Lung (tissue), 12 donors: Measurements from ENCODE around the gene IQCH. TPM values are rescaled to one million over a fixed set of nuclear protein-coding genes. Genes with fewer than 3 reads are reported as not detected.
A peak's percentile ranks its signal among the peaks of the same experiment; 100 is the strongest.

ENCODE experiments used
- ATAC-seq: fragments of 200-7000 bp; cut with Tn5 transposase; one replicate; pipeline ENCODE4 v1.9.1; 2020; ENCODE audit warnings: moderate number of reproducible peaks; ENCODE audit not compliant: insufficient read depth, low FRiP score
- DNase-seq, 3 donors: peaks; one replicate each; pipeline ENCODE4 v3.0.0-alpha.2; 2013 to 2017
- H3K27ac ChIP-seq, 2 donors: one replicate each; pipeline ENCODE4 v1.5.1; 2013; ENCODE audit warnings: mild to moderate bottlenecking in 2 of 2, moderate library complexity in 2 of 2, control low read depth in 1 of 2, inconsistent platforms in 1 of 2, low read depth in 1 of 2, low read length in 1 of 2
- H3K27me3 ChIP-seq, 3 donors: one replicate each; pipeline ENCODE4 v1.5.1; 2013; ENCODE audit warnings: low read length in 2 of 3; ENCODE audit not compliant: control insufficient read depth in 3 of 3, insufficient read depth in 3 of 3
- H3K36me3 ChIP-seq, 4 donors: one replicate each; pipeline ENCODE4 v1.5.1; 2013; ENCODE audit warnings: low read length in 4 of 4, mild to moderate bottlenecking in 1 of 4, moderate library complexity in 1 of 4; ENCODE audit not compliant: control insufficient read depth in 4 of 4, insufficient read depth in 4 of 4
- H3K4me1 ChIP-seq, 5 donors: one replicate each; pipeline ENCODE4 v1.5.1; 2013; ENCODE audit warnings: low read length in 5 of 5, mild to moderate bottlenecking in 2 of 5, moderate library complexity in 1 of 5; ENCODE audit not compliant: control insufficient read depth in 5 of 5, insufficient read depth in 5 of 5
- H3K4me3 ChIP-seq: one replicate; pipeline ENCODE4 v1.5.1; 2013; ENCODE audit warnings: mild to moderate bottlenecking, control low read depth, moderate library complexity
- H3K9ac ChIP-seq, 2 donors: one replicate each; pipeline ENCODE4 v1.5.1; 2013; ENCODE audit warnings: low read length in 2 of 2, control low read depth in 1 of 2; ENCODE audit not compliant: insufficient read depth in 1 of 2
- H3K9me3 ChIP-seq, 4 donors: one replicate each; pipeline ENCODE4 v1.5.1; 2013; ENCODE audit warnings: low read length in 3 of 4, mild to moderate bottlenecking in 1 of 4, moderate library complexity in 1 of 4; ENCODE audit not compliant: control insufficient read depth in 4 of 4, insufficient read depth in 3 of 4
- WGBS, 2 donors: extraction: QIAGEN DNeasy Blood & Tissue Kit; methylation state at CpG; one replicate each; pipeline ENCODE4 v1.1.7; 2013; 5-methylcytosine and 5-hydroxymethylcytosine counted together
- polyA plus RNA-seq, 2 donors: library from polyadenylated mRNA; stranded (reverse); fragments of 200-250 nt; gene quantifications; one replicate each; pipeline ENCODE4 v1.2.1, GENCODE V29; 2013
- total RNA-seq, 2 donors: library from RNA; depleted of rRNA in 1 of 2; stranded (reverse); fragments of >200 nt in 1 of 2; gene quantifications; one replicate each; pipeline ENCODE4 v1.2.1, GENCODE V29; 2014 to 2021
- TF ChIP-seq, protein P1 (sequence below): IDR thresholded peaks from 2 replicates; pipeline ENCODE4 v1.5.1; 2012; ENCODE audit warnings: mild to moderate bottlenecking; ENCODE audit errors: control extremely low read depth, extremely low read depth
- donor health status: control.
- donor health status: control.
- donor health status: Bipolar disorder and iron deficiency.
- donor health status: healthy.
- donor health status: DM: yes; HTN: yes; CAD: no.

The IQCH gene
- total and polyA plus RNA-seq, 4 donors: 1.1 to 10.5 (median 4.5) TPM

DNA sequence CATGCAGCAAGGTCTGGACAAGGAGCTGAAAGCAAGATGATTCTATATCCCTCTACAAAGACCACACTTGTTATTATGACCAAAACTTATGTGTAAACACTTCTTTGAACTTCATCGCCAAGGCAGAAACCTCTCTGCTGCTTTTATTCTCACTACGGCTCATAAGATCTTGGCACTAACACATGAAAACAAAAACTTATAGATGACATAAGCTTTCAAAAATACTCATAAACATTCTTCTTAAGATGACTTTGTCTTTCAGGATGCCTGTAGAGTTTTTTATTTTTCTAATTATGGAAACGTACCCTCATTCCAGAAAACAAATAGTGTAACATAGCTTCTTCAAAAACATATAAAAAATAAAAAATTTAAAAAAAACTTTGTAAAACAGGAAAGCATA lies 253.8 kb downstream of the IQCH start:
- ATAC-seq (no peak), DNase-seq (peak in 2 of 3 donors; percentile 28 to 39)
- TF ChIP-seq, protein P1, sequence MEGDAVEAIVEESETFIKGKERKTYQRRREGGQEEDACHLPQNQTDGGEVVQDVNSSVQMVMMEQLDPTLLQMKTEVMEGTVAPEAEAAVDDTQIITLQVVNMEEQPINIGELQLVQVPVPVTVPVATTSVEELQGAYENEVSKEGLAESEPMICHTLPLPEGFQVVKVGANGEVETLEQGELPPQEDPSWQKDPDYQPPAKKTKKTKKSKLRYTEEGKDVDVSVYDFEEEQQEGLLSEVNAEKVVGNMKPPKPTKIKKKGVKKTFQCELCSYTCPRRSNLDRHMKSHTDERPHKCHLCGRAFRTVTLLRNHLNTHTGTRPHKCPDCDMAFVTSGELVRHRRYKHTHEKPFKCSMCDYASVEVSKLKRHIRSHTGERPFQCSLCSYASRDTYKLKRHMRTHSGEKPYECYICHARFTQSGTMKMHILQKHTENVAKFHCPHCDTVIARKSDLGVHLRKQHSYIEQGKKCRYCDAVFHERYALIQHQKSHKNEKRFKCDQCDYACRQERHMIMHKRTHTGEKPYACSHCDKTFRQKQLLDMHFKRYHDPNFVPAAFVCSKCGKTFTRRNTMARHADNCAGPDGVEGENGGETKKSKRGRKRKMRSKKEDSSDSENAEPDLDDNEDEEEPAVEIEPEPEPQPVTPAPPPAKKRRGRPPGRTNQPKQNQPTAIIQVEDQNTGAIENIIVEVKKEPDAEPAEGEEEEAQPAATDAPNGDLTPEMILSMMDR: no peak
- H3K27me3 ChIP-seq: no peaks in the 10 kb centered on the region
- H3K9ac ChIP-seq: no peak overlapping the region
- WGBS, 2 donors: 91 to 93% methylated on average over 3 of the region's 3 CpGs
- no peak overlapping the region for H3K27ac ChIP-seq
- H3K36me3 ChIP-seq: peaks cover 0 to 7% (median 2%) of the 10 kb centered on the region in 4 donors
- no peaks in the 10 kb centered on the region for H3K9me3 ChIP-seq
- H3K4me1 ChIP-seq: no peaks in the 10 kb centered on the region
- no peak overlapping the region for H3K4me3 ChIP-seq

DNA sequence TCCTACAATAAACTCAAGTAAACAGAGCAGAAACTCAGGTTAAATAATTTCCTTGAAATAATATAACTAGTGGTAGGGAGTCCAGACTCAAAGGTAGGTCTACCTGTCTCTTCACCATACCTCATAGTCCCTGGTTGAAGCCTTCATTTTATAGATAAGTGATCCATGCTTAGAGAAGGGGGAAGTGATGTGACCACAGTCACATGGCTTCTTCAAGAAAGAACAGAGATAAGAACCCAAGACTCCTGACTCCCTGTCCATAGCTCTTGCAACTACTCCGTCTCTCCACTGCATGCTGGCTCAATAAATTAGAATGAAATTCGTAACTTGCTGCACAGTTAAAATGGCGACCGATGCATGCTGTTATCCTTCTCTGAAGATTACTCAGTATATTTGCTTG lies 255.3 kb downstream of the IQCH start:
- TF ChIP-seq, protein P1: no peak
- Histone ChIP-seq H3K4me1 (no peaks in the 10 kb centered on the region), H3K9me3 (no peaks in the 10 kb centered on the region), H3K4me3 (no peak overlapping the region), H3K27me3 (no peaks in the 10 kb centered on the region), H3K9ac (no peak overlapping the region), H3K27ac (no peak overlapping the region), H3K36me3 (peaks cover 0 to 8% (median 3%) of the 10 kb centered on the region in 4 donors)
- 85 to 88% methylated on average over 4 of the region's 4 CpGs for WGBS, 2 donors
- ATAC-seq: no peak
- no peak for DNase-seq

DNA sequence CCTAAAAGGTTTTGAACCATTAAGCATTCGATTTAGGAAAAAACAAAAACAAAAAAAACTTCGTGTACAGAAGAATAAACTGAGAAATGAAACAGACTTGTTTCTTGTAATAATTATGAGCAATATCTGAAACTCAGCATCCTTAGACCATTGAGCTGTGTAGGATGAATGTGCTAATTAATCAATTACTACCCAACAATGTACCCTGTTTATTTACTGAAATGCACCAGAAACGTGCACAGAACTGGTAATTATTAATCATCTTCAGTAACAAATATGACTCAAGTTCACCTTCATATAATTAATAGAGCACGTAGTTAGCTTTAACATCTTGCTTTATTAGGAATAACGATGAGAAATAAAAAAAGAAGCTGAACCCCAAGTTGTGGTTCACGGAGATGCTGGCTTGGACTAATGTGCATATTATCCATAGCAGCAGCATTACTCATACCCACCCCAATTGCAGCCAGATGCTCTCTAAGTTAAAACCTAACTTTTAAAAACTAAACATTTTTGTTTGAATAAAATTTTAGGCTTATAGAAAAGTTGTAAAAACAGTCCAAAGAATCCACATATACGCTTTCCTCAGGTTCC lies 256.1 kb downstream of the IQCH start:
- H3K9me3 ChIP-seq: no peaks in the 10 kb centered on the region
- H3K27me3 ChIP-seq: no peaks in the 10 kb centered on the region
- no peaks in the 10 kb centered on the region for H3K4me1 ChIP-seq
- no peak overlapping the region for H3K4me3 ChIP-seq
- DNase-seq (no peak), ATAC-seq (no peak)
- TF ChIP-seq, protein P1: no peak
- peaks cover under 1 to 15% (median 3%) of the 10 kb centered on the region in 4 donors for H3K36me3 ChIP-seq
- 89 to 92% methylated on average over 7 of the region's 7 CpGs for WGBS, 2 donors
- H3K9ac ChIP-seq: no peak overlapping the region
- no peak overlapping the region for H3K27ac ChIP-seq

DNA sequence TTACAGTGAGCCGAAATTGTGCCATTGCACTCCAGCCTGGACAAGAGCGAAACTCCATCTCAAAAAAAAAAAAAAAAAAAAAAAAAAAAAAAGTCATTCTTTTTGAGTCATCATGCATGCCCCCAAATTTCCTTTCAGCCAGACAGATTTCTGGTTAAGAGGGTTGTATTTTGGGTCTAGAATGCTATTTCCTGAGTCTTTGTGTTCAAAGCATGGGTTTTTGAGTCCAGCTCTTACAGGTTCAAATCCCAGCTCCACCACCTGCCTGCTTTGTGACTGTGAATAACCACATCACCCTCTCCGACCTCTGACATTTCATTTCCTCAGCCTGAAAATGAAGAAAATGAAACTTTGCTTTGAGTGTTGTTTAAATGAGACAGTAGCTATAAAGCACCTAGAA lies 257.0 kb downstream of the IQCH start:
- H3K9me3 ChIP-seq: no peaks in the 10 kb centered on the region
- TF ChIP-seq, protein P1: no peak
- H3K9ac ChIP-seq: no peak overlapping the region
- no peak for ATAC-seq
- no peaks in the 10 kb centered on the region for H3K27me3 ChIP-seq
- no peaks in the 10 kb centered on the region for H3K4me1 ChIP-seq
- no peak overlapping the region for H3K4me3 ChIP-seq
- no peak overlapping the region for H3K27ac ChIP-seq
- peaks cover 2 to 17% (median 3%) of the 10 kb centered on the region in 4 donors for H3K36me3 ChIP-seq
- 95 to 96% methylated on average over 3 of the region's 3 CpGs for WGBS, 2 donors
- DNase-seq: no peak
